Osteocyte (in vitro differentiated cells): ENCODE results near the gene FBLIM1. TPM values are rescaled to one million over a fixed set of nuclear protein-coding genes. Genes with fewer than 3 reads are reported as not detected.

Experiments
- DNase-seq: peaks from one replicate; pipeline ENCODE4 v3.0.0; 2021; ENCODE audit warnings: mixed read lengths; ENCODE audit not compliant: unreplicated experiment; ENCODE audit errors: extremely low spot score
- H3K27ac Mint-ChIP-seq: one replicate; pipeline ENCODE4 v1.8.0; 2021; ENCODE audit warnings: mild to moderate bottlenecking, mixed read lengths; ENCODE audit not compliant: unreplicated experiment
- H3K27me3 Mint-ChIP-seq: one replicate; pipeline ENCODE4 v1.8.0; 2021; ENCODE audit warnings: mixed read lengths; ENCODE audit not compliant: unreplicated experiment
- H3K36me3 Mint-ChIP-seq: one replicate; pipeline ENCODE4 v1.8.0; 2021; ENCODE audit warnings: mixed read lengths; ENCODE audit not compliant: unreplicated experiment
- H3K4me1 Mint-ChIP-seq: one replicate; pipeline ENCODE4 v1.8.0; 2021; ENCODE audit warnings: mixed read lengths; ENCODE audit not compliant: unreplicated experiment
- H3K4me3 Mint-ChIP-seq: one replicate; pipeline ENCODE4 v1.8.0; 2021; ENCODE audit warnings: mild to moderate bottlenecking, moderate library complexity, mixed read lengths; ENCODE audit not compliant: unreplicated experiment
- H3K9me3 Mint-ChIP-seq: one replicate; pipeline ENCODE4 v1.8.0; 2021; ENCODE audit warnings: mixed read lengths; ENCODE audit not compliant: unreplicated experiment
- total RNA-seq: library from RNA; stranded (reverse); gene quantifications from 2 replicates; pipeline ENCODE4 v1.2.1, GENCODE V29; 2021
- TF ChIP-seq, protein P1 (sequence below): fragments of 200-600 bp; sonication (generic); IDR thresholded peaks from 2 replicates; pipeline ENCODE4 v1.5.0; 2021; ENCODE audit warnings: antibody characterized with exemption, mild to moderate bottlenecking, moderate library complexity

Gene FBLIM1
- total RNA-seq, 1 donor from 2014 or later, result 149 TPM

DNA sequence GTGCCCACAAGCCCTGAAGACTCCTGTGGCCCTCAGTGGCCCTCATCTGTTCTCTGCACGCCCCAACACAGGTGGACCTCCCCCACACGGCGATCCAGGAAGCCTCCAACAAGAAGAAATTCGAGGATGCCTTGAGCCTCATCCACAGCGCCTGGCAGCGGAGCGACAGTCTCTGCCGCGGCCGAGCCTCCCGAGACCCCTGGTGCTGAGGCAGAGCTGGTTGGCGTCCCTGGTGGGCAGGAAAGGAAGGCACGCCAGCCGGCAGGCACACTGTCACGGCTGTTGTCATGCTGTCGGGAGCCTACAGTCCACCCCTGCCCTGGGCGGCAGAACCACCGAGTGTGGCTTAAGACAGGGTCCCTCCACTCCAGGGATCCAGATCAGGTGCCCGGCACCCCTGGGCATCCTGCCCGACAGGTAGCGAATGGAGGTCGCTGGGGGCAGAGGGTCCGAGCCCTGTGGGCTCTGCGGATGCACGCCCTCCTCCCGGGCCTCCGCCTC, 24.8 kb upstream of the FBLIM1 start:
- Mint-ChIP-seq H3K36me3 (peaks cover 8% of the 10 kb centered on the region), H3K27ac (no peak overlapping the region), H3K4me3 (no peak overlapping the region), H3K9me3 (no peaks in the 10 kb centered on the region), H3K4me1 (peaks cover 4% of the 10 kb centered on the region), H3K27me3 (no peaks in the 10 kb centered on the region)
- TF ChIP-seq, protein P1, sequence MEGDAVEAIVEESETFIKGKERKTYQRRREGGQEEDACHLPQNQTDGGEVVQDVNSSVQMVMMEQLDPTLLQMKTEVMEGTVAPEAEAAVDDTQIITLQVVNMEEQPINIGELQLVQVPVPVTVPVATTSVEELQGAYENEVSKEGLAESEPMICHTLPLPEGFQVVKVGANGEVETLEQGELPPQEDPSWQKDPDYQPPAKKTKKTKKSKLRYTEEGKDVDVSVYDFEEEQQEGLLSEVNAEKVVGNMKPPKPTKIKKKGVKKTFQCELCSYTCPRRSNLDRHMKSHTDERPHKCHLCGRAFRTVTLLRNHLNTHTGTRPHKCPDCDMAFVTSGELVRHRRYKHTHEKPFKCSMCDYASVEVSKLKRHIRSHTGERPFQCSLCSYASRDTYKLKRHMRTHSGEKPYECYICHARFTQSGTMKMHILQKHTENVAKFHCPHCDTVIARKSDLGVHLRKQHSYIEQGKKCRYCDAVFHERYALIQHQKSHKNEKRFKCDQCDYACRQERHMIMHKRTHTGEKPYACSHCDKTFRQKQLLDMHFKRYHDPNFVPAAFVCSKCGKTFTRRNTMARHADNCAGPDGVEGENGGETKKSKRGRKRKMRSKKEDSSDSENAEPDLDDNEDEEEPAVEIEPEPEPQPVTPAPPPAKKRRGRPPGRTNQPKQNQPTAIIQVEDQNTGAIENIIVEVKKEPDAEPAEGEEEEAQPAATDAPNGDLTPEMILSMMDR, result no peak
- no peak for DNase-seq

DNA sequence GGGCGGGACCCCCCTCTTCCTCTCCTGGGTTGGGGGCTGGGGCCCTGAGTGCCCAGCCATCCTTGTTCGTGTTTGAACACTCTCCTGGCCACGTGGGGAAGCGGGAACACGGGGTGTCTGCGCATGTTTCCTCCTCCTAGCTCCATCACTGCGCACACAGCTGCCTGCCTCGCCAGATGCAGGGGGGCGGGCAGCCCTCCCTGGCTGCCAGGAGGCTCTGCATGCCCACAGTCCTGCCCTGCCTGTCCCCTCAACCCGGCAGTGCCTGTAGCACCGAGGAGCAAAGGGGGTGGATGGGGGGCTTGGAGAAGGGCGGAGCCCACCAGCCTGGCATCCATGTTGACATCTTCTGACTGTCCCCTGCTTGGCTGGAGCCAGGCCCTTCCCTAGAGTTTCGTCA, 24.3 kb upstream of the FBLIM1 start:
- no peak for DNase-seq
- H3K9me3 Mint-ChIP-seq, result no peaks in the 10 kb centered on the region
- no peak overlapping the region for H3K27ac Mint-ChIP-seq
- H3K4me1 Mint-ChIP-seq, result peaks cover 4% of the 10 kb centered on the region
- peaks cover 5% of the 10 kb centered on the region for H3K36me3 Mint-ChIP-seq
- no peaks in the 10 kb centered on the region for H3K27me3 Mint-ChIP-seq
- TF ChIP-seq, protein P1, result no peak
- no peak overlapping the region for H3K4me3 Mint-ChIP-seq

DNA sequence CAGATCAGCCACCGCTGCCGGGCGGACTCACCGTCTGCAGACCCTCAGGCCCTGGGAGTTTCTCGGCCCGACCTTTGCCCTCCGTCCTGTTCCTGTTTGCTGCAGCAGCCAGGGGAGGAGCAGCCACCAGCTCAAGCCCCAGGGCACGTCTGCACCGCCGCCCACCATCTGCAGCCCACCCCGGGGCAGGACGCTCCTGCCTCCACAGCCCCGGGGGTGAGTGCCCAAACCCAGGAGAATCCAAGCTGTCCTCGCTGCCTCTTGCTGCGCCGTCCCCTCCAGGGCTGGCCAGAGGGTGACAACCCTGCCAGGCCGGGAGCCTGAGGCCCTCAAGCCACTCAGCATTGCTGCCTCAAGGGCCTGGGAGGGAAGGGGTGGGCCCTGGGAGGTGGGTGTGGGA, 23.7 kb upstream of the FBLIM1 start:
- Mint-ChIP-seq H3K4me3 (no peak overlapping the region), H3K27ac (no peak overlapping the region)
- DNase-seq, result no peak

GRCh38 chr1:15735304-15736037, 23.1 kb upstream of the FBLIM1 start:
- H3K27me3 Mint-ChIP-seq, result no peaks in the 10 kb centered on the region
- H3K4me1 Mint-ChIP-seq, result peaks cover 4% of the 10 kb centered on the region
- H3K4me3 Mint-ChIP-seq, result no peak overlapping the region
- H3K9me3 Mint-ChIP-seq, result no peaks in the 10 kb centered on the region
- peaks cover 5% of the 10 kb centered on the region for H3K36me3 Mint-ChIP-seq
- H3K27ac Mint-ChIP-seq, result no peak overlapping the region
- no peak for DNase-seq
- TF ChIP-seq, protein P1, result no peak

More for the DNA sequence above, 23.7 kb upstream of the FBLIM1 start:
- TF ChIP-seq, protein P1, result no peak
- no peaks in the 10 kb centered on the region for H3K27me3 Mint-ChIP-seq
- H3K9me3 Mint-ChIP-seq, result no peaks in the 10 kb centered on the region
- H3K36me3 Mint-ChIP-seq, result peaks cover 5% of the 10 kb centered on the region
- H3K4me1 Mint-ChIP-seq, result peaks cover 4% of the 10 kb centered on the region

- Mint-ChIP-seq H3K27me3 (no peaks in the 10 kb centered on the region), H3K27ac (no peak within 1 kb of the TSS)
Measured at GRCh38 chr1:15736038-15736891, 22.3 kb upstream of the FBLIM1 start, which contains the start of gene SLC25A34. TSS of gene SLC25A34 (plus strand) at chr1:15736258. CDS start at chr1:15736486, 228 bp downstream.

More at GRCh38 chr1:15736038-15736891, 22.3 kb upstream of the FBLIM1 start, which contains the start of gene SLC25A34:
- Mint-ChIP-seq H3K4me1 (peaks cover 5% of the 10 kb centered on the region), H3K36me3 (peaks cover 5% of the 10 kb centered on the region), H3K9me3 (no peaks in the 10 kb centered on the region), H3K4me3 (no peak within 1 kb of the TSS)
- TF ChIP-seq, protein P1, result no peak
- no peak for DNase-seq
